SU-DHL-6 (cell line): ENCODE measurements around the gene KRT39.

ENCODE experiments used
- CTCF ChIP-seq: fragments of 200-600 bp; sonication (generic); IDR thresholded peaks from one replicate; pipeline ENCODE4 v1.5.1; 2017; ENCODE audit warnings: antibody characterized with exemption, mild to moderate bottlenecking, low read length, moderate library complexity; ENCODE audit not compliant: insufficient read depth, poor library complexity, severe bottlenecking
- EZH2phosphoT487 ChIP-seq: fragments of 200-600 bp; sonication (generic), shearing (Covaris generic); conservative IDR thresholded peaks from 2 replicates; pipeline ENCODE4 v1.6.1; 2018; ENCODE audit warnings: mild to moderate bottlenecking, antibody characterized with exemption, low read length, moderate library complexity, mixed read lengths

GRCh38 chr17:40935624-40936023, 31.1 kb downstream of the KRT39 start:
- TF ChIP-seq CTCF = no peak
- TF ChIP-seq EZH2phosphoT487 = no peak
